GM23248 (cell line): ENCODE measurements around the gene SPINK9. TPM values are rescaled to one million over a fixed set of nuclear protein-coding genes. Genes with fewer than 3 reads are reported as not detected.

Source experiments
- DNase-seq: peaks from one replicate; pipeline ENCODE4 v3.0.0-alpha.2; 2015
- H2AFZ ChIP-seq: fragments of 200-600 bp; sonication (generic); 2 replicates; pipeline ENCODE4 v1.6.1; 2016; ENCODE audit warnings: antibody characterized with exemption
- H3F3A ChIP-seq: fragments of 200-600 bp; sonication (generic); 2 replicates; pipeline ENCODE4 v1.6.1; 2016; ENCODE audit warnings: mild to moderate bottlenecking, antibody characterized with exemption, mixed run types; ENCODE audit not compliant: insufficient read depth
- H3K27ac ChIP-seq: fragments of 200-600 bp; sonication (generic); 2 replicates; pipeline ENCODE4 v1.5.1; 2016; ENCODE audit warnings: mild to moderate bottlenecking
- H3K27me3 ChIP-seq: fragments of 200-600 bp; sonication (generic); replicated peaks from 2 replicates; pipeline ENCODE4 v1.6.1; 2016; ENCODE audit warnings: mild to moderate bottlenecking; ENCODE audit not compliant: insufficient read depth
- H3K36me3 ChIP-seq: fragments of 200-600 bp; sonication (generic); 2 replicates; pipeline ENCODE4 v1.6.1; 2016; ENCODE audit warnings: low read depth, mild to moderate bottlenecking
- H3K4me1 ChIP-seq: fragments of 200-600 bp; sonication (generic); 2 replicates; pipeline ENCODE4 v1.6.1; 2016; ENCODE audit warnings: mild to moderate bottlenecking; ENCODE audit not compliant: insufficient read depth
- H3K4me2 ChIP-seq: fragments of 200-600 bp; sonication (generic); one replicate; pipeline ENCODE4 v1.6.1; 2016; ENCODE audit warnings: mild to moderate bottlenecking; ENCODE audit not compliant: unreplicated experiment
- H3K4me3 ChIP-seq: fragments of 200-600 bp; sonication (generic); 2 replicates; pipeline ENCODE4 v1.5.1; 2016; ENCODE audit warnings: mild to moderate bottlenecking
- H3K79me2 ChIP-seq: fragments of 200-600 bp; sonication (generic); 2 replicates; pipeline ENCODE4 v1.6.1; 2016; ENCODE audit warnings: mild to moderate bottlenecking; ENCODE audit not compliant: insufficient read depth
- H3K9ac ChIP-seq: fragments of 200-600 bp; sonication (generic); 2 replicates; pipeline ENCODE4 v1.6.1; 2016; ENCODE audit warnings: mild to moderate bottlenecking
- H3K9me2 ChIP-seq: fragments of 200-600 bp; sonication (generic); 2 replicates; pipeline ENCODE4 v1.6.1; 2016; ENCODE audit warnings: mixed run types, mild to moderate bottlenecking, moderate library complexity; ENCODE audit not compliant: insufficient read depth
- H3K9me3 ChIP-seq: fragments of 200-600 bp; sonication (generic); one replicate; pipeline ENCODE4 v1.6.1; 2017; ENCODE audit warnings: low read depth
- H4K20me1 ChIP-seq: fragments of 200-600 bp; sonication (generic); 2 replicates; pipeline ENCODE4 v1.6.0; 2016; ENCODE audit not compliant: insufficient read depth
- EZH2 ChIP-seq: fragments of 200-600 bp; sonication (generic); IDR thresholded peaks from 2 replicates; pipeline ENCODE4 v1.6.1; 2018; ENCODE audit warnings: antibody characterized with exemption, mild to moderate bottlenecking; ENCODE audit not compliant: insufficient read depth, poor library complexity, severe bottlenecking
- EZH2phosphoT487 ChIP-seq: fragments of 200-600 bp; sonication (generic); IDR thresholded peaks from 2 replicates; pipeline ENCODE4 v1.6.1; 2018; ENCODE audit warnings: antibody characterized with exemption, moderate library complexity, mild to moderate bottlenecking, low read depth; ENCODE audit not compliant: insufficient read depth
- WGBS, 2 experiments: methylation state at CpG; one replicate each; pipeline ENCODE4 v1.1.6; 2015 to 2017; ENCODE audit warnings: low lambda C conversion rate in 2 of 2, low coverage in 1 of 2; ENCODE audit errors: missing lambda C conversion rate in 2 of 2; 5-methylcytosine and 5-hydroxymethylcytosine counted together
- in situ Hi-C: fragments of 300-500 bp; cut with MboI; formaldehyde crosslinking; loops from 2 replicates; pipeline ENCODE4 v1.15.0; 2020
- polyA plus RNA-seq: library from polyadenylated mRNA; unstranded; fragments of >200 nt; fragmentation: Nextera tagmentation; extraction: Ambion mirVana; gene quantifications from 2 replicates; pipeline ENCODE4 v1.2.1, GENCODE V29; 2016
- total RNA-seq: library from RNA; depleted of rRNA; stranded (reverse); fragments of >200 nt; shearing (Covaris generic); gene quantifications from 2 replicates; pipeline ENCODE4 v1.2.3, GENCODE V29; 2014

SPINK9 gene
- total and polyA plus RNA-seq, 2 experiments from 2014 or later = not detected

- H2AFZ ChIP-seq = peak overlapping the region; percentile 99
- H3K27me3 ChIP-seq = no peaks in the 10 kb centered on the region
- no peak for TF ChIP-seq EZH2phosphoT487
- H4K20me1 ChIP-seq = peaks cover 12% of the 10 kb centered on the region; the same call in 1 of the 2 replicates
- H3K9me2 ChIP-seq = no peaks in the 10 kb centered on the region
- peak overlapping the region; percentile 96 for H3K9ac ChIP-seq
- peak overlapping the region; percentile 98 for H3K4me2 ChIP-seq
- in situ Hi-C loops = no loop called here
- H3K9me3 ChIP-seq = no peaks in the 10 kb centered on the region
- WGBS, 2 experiments = 1 to 2% methylated on average over 6 of the region's 6 CpGs
- H3K36me3 ChIP-seq = no peaks in the 10 kb centered on the region
- H3K4me1 ChIP-seq = peaks cover 50% of the 10 kb centered on the region
- H3K79me2 ChIP-seq = peaks cover 59% of the 10 kb centered on the region
- H3K4me3 ChIP-seq = peak overlapping the region; percentile 93
- H3K27ac ChIP-seq = peak overlapping the region; percentile 80
- H3F3A ChIP-seq = peaks cover 42% of the 10 kb centered on the region
- DNase-seq = peak; percentile 49
Measured at GRCh38 chr5:148384380-148384737, 49.0 kb downstream of the SPINK9 start.

- WGBS, 2 experiments = 94 to 97% methylated on average over 1 of the region's 1 CpG
- H3K4me3 ChIP-seq = peak overlapping the region; percentile 93
- H3K27me3 ChIP-seq = no peaks in the 10 kb centered on the region
- no peaks in the 10 kb centered on the region for H3K9me3 ChIP-seq
- H2AFZ ChIP-seq = no peak overlapping the region
- H3K4me1 ChIP-seq = peaks cover 50% of the 10 kb centered on the region
- peak overlapping the region; percentile 96 for H3K9ac ChIP-seq
- H3K9me2 ChIP-seq = no peaks in the 10 kb centered on the region
- H3K27ac ChIP-seq = peak overlapping the region; percentile 80
- TF ChIP-seq EZH2phosphoT487 = no peak
- no peak for TF ChIP-seq EZH2
- H3K36me3 ChIP-seq = no peaks in the 10 kb centered on the region
- H3K79me2 ChIP-seq = peaks cover 67% of the 10 kb centered on the region
- H3K4me2 ChIP-seq = peak overlapping the region; percentile 98
- in situ Hi-C loops = no loop called here
- DNase-seq = no peak
- H3F3A ChIP-seq = peaks cover 42% of the 10 kb centered on the region
- H4K20me1 ChIP-seq = peaks cover 14% of the 10 kb centered on the region; the same call in 1 of the 2 replicates
Measured at GRCh38 chr5:148385094-148385493, 49.7 kb downstream of the SPINK9 start.

- peak; percentile 43 for DNase-seq
- no peak overlapping the region for H3K9ac ChIP-seq
- in situ Hi-C loops = no loop called here
- peaks cover 50% of the 10 kb centered on the region for H3K4me1 ChIP-seq
- H2AFZ ChIP-seq = no peak overlapping the region
- TF ChIP-seq EZH2 (no peak), EZH2phosphoT487 (no peak)
- H4K20me1 ChIP-seq = peaks cover 15% of the 10 kb centered on the region; the same call in 1 of the 2 replicates
- peak overlapping the region; percentile 80 for H3K27ac ChIP-seq
- H3K36me3 ChIP-seq = no peaks in the 10 kb centered on the region
- peaks cover 42% of the 10 kb centered on the region for H3F3A ChIP-seq
- H3K9me2 ChIP-seq = no peaks in the 10 kb centered on the region
- 67 to 68% methylated on average over 1 of the region's 1 CpG for WGBS, 2 experiments
- peaks cover 76% of the 10 kb centered on the region for H3K79me2 ChIP-seq
- H3K27me3 ChIP-seq = no peaks in the 10 kb centered on the region
- H3K4me3 ChIP-seq = 0 out of 2 replicates have a peak overlapping the region, but pooled peaks have one; percentile 9
- H3K4me2 ChIP-seq = peak overlapping the region; percentile 98
- no peaks in the 10 kb centered on the region for H3K9me3 ChIP-seq
Measured at GRCh38 chr5:148386041-148386440, 50.7 kb downstream of the SPINK9 start.

- Histone ChIP-seq H3K9me2 (no peaks in the 10 kb centered on the region), H3K4me3 (peak overlapping the region; percentile 9; the same call in 1 of the 2 replicates), H3K27ac (peak overlapping the region; percentile 80), H3K9ac (no peak overlapping the region), H3K27me3 (no peaks in the 10 kb centered on the region), H3K4me2 (peak overlapping the region; percentile 26), H3K79me2 (peaks cover 89% of the 10 kb centered on the region), H3K9me3 (no peaks in the 10 kb centered on the region), H4K20me1 (peaks cover 27% of the 10 kb centered on the region; the same call in 1 of the 2 replicates), H3F3A (peaks cover 42% of the 10 kb centered on the region), H2AFZ (no peak overlapping the region), H3K36me3 (no peaks in the 10 kb centered on the region), H3K4me1 (peaks cover 54% of the 10 kb centered on the region)
- peak; percentile 83 for DNase-seq
- no peak for TF ChIP-seq EZH2
- TF ChIP-seq EZH2phosphoT487 = no peak
- WGBS, 2 experiments = 5 to 13% methylated on average over 3 of the region's 3 CpGs
- in situ Hi-C loops = no loop called here
Measured at GRCh38 chr5:148387325-148387724, 52.0 kb downstream of the SPINK9 start.
